Activated CD4-positive, alpha-beta T cell treated with anti-CD3 and anti-CD28 coated beads, Interleukin-2, amount 50 U/mL, for 24 hours (primary cell): ENCODE data around the gene PLEKHH1.
"Not testable (repeated sequence)": the region's sequence is repeated elsewhere in the genome, so short reads cannot be mapped to it uniquely, and the experiment has no call there.

Experiments
- DNase-seq, 2 donors: peaks; one replicate each; pipeline ENCODE4 v3.0.0-alpha.2; 2020; ENCODE audit warnings: low read depth in 1 of 2, low spot score in 1 of 2

Gene PLEKHH1

GRCh38 chr14:67529947-67530935, 2.8 kb upstream of the PLEKHH1 start:
- DNase-seq = no peak

GRCh38 chr14:67532606-67532997, 488 bp upstream of the PLEKHH1 start:
- no peak for DNase-seq

GRCh38 chr14:67533754-67534085, 630 bp downstream of the PLEKHH1 start:
- no peak for DNase-seq

GRCh38 chr14:67536087-67536486, 3.0 kb downstream of the PLEKHH1 start:
- DNase-seq = no peak

GRCh38 chr14:67537736-67538135, 4.6 kb downstream of the PLEKHH1 start:
- DNase-seq = no peak

GRCh38 chr14:67538501-67538900, 5.4 kb downstream of the PLEKHH1 start:
- DNase-seq = no peak

- DNase-seq = no peak
Observed at GRCh38 chr14:67539116-67539515, 6.0 kb downstream of the PLEKHH1 start.

- no peak for DNase-seq
Observed at GRCh38 chr14:67541448-67542387, 8.6 kb downstream of the PLEKHH1 start.

- DNase-seq = not testable (repeated sequence)
Observed at GRCh38 chr14:67542620-67543019, 9.5 kb downstream of the PLEKHH1 start.

GRCh38 chr14:67544590-67544989, 11.5 kb downstream of the PLEKHH1 start:
- no peak for DNase-seq

GRCh38 chr14:67547224-67547780, 14.2 kb downstream of the PLEKHH1 start:
- no peak for DNase-seq

GRCh38 chr14:67549734-67550133, 16.6 kb downstream of the PLEKHH1 start:
- no peak for DNase-seq

GRCh38 chr14:67551123-67551522, 18.0 kb downstream of the PLEKHH1 start:
- no peak for DNase-seq

- no peak for DNase-seq
Observed at GRCh38 chr14:67551940-67552339, 18.9 kb downstream of the PLEKHH1 start.

- no peak for DNase-seq
Observed at GRCh38 chr14:67553547-67553946, 20.5 kb downstream of the PLEKHH1 start.

GRCh38 chr14:67554341-67554740, 21.3 kb downstream of the PLEKHH1 start:
- DNase-seq = no peak

GRCh38 chr14:67555518-67556090, 22.5 kb downstream of the PLEKHH1 start:
- DNase-seq = no peak

GRCh38 chr14:67556671-67557070, 23.6 kb downstream of the PLEKHH1 start:
- no peak for DNase-seq

- no peak for DNase-seq
Observed at GRCh38 chr14:67557118-67557517, 24.0 kb downstream of the PLEKHH1 start.

GRCh38 chr14:67557656-67558055, 24.6 kb downstream of the PLEKHH1 start:
- DNase-seq = no peak

GRCh38 chr14:67559639-67560038, 26.5 kb downstream of the PLEKHH1 start:
- no peak for DNase-seq
